CD4-positive, alpha-beta T cell treated with Interleukin-4 for 4 hours (primary cell): Measurements from ENCODE around the gene SCML2.
"Not testable (repeated sequence)": the region's sequence is repeated elsewhere in the genome, so short reads cannot be mapped to it uniquely, and the experiment has no call there.

Experiments
- DNase-seq: peaks from one replicate; pipeline ENCODE4 v3.0.0-alpha.2; 2020

Gene SCML2

DNA sequence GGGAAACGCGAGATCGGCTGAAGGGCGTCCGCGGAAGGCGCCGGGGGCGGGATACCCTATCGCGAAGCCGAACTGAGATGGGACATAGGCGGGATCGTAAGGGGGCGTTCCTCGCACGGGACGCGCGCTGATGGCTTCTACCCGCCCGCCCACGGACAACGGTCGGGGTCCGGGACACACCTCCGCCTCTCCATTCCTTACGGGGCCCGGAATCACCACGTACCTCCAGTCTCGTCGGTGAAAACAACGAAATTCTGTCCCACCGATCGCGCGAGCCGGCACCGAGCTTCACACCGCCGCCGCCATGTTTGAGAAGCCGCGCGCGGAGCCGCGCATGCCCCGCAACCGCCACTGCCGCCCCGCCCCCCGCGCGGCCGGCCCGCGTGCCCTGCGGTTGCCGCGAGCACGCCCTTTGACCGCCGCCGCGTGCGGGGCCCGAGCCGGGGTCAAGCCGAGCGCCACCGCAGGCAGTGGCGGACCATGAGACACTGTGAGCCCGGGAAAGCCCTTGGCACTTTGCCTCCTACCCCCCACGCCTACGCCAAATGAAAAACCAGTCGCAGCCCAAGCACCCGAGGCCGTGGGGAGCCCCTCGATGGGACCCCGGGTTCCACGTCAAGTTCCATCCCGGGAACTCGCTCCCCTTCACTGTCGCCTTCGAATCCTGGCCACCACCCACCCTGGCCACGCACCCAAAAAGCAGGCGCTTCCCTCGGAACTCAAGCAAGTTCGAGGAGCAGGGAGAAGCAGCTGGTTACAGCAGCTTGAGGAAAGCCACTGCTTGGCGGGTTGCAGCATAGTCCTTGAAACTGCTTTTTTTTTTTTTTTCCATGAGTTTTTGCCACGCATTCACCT is at the start of gene SCML2:
Gene SCML2 (minus strand): TSS at position 320 of the 855 bp plus-strand sequence. CDS start 20,617 bp downstream, outside the sequence.
- DNase-seq: no peak

DNA sequence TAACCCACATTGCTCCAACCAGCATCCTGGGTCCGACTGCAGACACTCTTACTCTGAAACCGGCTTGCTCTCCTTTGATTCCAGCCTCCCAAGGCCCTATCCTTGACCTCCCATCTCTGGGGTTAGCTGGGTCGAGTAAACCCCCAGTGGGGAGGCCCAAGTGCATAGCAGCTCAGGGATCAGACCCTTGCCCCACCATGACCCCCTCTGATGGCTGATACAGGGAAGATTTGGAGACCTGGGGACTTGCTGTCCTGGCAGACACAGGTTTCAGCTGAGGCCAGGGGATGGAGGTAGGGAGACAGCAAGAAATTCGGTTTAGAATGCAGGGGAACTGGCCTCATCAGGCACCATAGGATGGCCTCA is 47.3 kb upstream of the SCML2 start:
- DNase-seq: no peak

DNA sequence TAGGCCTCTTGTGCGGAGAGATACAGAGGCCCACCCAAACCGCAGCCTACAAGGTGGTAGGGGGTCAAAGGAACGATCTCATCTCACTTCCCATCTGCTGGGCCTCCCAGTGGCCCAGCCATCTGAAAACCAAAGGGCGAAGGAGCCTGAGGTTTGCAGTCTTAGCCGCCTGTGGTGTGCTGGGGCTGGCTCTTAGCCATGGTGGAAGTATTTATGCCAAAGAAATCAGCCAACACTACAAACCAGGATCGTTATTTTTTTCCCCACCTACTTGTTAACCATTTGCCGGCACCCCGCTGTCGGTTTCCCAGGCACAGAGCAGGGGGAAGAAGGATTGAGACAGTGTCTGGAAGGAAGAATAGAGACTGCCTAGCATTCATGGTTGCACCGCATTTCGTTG is 40.0 kb upstream of the SCML2 start:
- no peak for DNase-seq

DNA sequence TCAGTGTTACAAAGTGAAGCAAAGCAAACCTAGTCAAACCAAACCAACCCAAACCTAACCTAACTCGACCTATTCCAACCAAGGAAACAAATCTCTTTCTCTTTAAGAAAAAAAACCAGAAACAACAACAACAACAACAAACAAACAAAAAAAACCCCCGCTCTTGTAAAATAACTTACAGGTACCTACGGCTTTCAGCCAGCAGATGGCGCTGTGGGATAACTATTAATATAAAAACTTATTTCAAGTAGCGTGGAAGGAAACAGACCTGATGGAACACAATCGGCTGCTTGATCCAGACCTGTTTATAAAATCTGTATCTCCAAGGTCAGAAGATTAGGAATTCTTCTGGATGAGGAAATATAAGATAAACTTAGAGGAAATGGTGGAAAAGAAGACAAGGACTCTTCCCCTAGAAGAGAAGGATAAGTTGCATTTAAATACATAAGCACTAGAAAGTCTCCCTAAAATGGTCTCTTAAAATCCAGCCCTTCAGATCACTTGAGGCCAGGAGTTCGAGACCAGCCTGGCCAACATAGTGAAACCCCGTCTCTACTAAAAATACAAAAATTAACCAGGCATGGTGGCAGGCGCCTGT is 36.6 kb upstream of the SCML2 start:
- DNase-seq: peak; percentile 61

DNA sequence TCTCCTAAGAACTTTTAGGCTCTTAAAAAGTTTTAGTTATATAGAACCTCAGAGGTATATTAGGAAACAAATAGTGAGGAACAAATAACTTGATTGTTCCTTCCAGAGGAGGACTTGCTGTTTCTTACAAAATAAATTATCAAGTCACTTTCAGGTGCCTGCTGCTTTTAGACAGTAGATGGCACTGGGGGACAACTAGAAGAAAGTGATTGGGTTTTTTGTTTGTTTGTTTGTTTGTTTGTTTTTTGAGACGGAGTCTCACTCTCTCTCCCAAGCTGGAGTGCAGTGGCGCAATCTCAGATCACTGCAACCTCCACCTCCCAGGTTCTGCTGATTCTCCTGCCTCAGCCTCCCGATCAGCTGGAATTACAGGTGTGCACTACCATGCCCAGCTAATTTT is 35.5 kb upstream of the SCML2 start:
- DNase-seq: no peak

DNA sequence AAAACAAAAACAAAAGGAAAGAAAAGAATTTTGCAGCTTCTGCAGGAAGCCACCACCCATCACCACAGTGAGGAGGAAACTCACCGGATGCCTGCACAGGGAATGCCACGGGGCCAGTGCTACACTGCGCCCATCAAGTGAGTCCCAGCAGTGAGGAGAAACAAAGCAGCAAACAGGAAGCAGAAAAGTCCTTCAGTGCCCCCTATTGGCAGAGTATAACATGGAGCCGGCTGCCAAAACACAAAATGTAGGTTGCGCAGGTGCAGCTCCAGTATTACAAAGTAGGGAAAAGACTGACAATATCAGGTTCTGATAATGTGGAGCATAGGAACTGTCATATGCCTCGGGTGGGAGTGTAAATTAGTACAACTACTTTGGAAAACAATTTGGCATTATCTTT is 23.3 kb upstream of the SCML2 start:
- peak; percentile 26 for DNase-seq

DNA sequence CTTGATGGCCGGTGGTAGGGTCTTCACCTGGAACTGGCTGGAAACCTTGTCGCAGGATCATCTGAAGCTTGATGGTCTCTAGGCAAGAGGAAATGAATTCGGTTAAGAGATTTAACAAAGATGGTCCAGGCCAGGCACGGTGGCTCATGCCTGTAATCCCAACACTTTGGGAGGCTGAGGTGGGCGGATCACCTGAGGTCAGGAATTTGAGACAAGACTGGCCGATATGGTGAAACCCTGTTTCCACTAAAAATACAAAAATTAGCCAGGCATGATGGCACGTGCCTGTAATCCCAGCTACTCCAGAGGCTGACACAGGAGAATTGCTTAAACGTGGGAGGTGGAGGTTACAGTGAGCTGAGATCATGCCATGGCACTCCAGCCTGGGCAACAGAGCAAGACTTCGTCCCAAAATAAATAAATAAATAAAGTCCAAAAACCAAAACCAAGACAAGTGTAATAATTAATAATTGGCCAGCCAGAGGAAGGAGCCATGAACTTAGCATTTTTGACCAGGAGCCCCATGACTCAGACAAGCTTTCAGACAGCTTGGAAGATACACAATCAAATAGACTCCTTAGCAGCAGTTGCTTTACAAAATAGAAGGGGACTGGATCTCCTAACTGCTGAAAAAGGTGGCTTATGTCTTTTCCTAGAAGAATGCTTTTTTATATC is 20.8 kb upstream of the SCML2 start:
- not testable (repeated sequence) for DNase-seq

DNA sequence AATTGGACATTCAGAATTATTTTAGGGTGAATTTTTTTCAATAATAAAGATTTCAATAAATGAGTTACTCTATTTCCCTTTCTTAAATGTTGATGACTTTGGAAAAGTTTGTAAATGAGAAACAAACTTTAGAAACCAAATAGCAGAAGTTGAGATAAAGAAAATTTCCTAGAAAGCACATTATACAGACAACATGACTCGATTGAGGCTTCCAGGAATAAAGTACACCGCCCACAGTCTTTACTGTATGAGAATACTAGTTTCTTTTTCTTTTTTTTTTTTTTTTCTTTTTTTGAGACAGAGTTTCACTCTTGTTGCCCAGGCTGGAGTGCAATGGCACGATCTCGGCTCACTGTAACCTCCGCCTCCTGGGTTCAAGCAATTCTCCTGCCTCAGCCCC is 14.6 kb upstream of the SCML2 start:
- DNase-seq: not testable (repeated sequence)

DNA sequence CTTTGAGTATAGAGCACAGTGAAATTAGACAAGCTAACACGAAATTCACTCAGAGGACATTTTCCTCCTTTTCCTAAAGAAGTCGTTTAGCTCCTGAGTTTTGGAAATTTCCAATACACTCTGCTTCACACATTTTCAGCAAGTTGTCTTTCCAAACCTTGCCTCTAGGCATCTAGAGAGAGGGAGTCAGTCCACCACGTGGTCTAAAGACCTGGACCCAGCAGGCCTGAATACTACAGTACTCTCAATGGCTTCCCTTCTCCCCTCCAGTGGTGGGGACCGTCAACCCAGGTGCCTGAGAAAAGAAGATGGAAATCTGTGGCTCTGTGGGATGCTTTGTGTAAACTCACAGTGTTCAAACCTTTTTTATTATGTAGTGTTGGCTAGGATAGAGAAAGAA is 13.9 kb upstream of the SCML2 start:
- DNase-seq: no peak

DNA sequence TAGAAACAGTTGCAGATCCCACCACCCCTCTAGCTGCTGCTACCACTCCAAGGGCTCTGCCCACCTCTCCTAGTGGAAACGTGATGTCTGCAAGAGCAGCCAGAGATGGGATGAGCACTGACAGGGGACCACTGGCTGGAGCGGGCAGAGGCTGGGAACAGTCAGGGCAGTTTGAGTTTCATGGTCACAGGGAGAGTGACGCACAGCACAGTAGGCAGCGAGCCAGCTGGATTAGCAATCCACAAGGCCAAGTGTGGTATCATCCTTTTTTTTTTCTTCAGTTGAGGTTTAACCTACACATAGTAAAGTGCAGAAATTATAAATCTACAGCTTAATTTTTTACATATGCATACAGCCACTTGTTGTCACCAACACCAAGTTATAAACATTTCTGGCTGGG is 6.4 kb upstream of the SCML2 start:
- DNase-seq: no peak

DNA sequence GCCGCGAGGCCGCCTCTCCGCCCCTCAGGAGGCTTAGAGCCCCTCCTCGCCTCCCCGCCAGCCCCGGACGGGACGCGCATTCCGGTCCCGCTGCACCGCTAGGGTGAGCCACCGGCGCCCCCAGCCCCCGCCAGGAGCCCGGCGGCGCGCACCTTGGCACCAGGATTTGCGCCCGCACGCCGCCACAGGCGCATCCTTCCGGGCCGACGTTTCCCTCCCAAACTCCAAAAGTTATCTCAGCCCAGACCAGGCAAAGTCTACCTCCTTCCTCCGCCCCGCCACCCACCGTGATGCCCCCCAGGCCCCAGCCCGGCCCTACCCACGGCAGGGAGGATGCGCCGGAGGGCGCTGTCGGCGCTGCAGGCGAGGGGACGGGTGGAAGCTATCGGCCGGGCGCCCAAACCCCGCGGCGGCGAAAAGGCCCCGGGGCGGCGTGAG is 538 bp downstream of the SCML2 start:
- no peak for DNase-seq

DNA sequence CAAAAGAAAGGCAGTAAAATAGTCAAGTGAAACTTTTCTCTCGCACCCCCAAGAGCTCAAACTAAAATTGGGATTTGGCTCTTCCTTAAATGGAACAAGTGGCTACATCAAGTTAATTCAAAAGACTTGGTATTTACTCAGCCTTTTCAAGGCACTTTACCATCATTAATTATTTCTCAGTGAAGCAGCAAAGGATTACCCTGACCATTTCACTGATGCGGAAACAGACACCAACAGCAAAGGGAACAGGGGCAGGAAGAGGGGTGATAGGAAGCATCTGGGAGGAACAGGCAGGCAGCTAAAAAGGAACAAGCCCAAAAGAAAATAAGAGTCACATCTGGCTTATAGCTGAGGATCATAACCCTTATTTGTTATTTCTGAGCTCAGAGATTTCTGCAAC is 2.7 kb downstream of the SCML2 start:
- DNase-seq: no peak

DNA sequence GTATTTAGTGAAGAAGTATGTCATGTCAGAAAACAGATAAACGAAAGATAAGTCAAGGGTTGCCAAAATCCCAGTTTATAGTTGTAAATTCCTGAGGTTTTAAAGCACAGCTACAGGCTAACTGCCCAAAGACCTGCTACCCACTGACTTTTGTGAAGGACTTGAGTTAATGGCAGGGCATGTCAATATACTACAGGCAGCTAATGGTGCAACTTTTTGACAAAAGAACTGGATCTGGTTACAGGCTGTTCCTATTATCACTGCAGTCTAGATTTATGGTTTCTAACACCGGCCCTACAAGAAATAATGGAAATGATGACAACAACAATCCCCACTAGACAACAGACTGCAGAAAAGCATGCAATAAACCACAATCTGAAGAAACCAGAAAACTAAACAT is 6.4 kb downstream of the SCML2 start:
- DNase-seq: no peak

DNA sequence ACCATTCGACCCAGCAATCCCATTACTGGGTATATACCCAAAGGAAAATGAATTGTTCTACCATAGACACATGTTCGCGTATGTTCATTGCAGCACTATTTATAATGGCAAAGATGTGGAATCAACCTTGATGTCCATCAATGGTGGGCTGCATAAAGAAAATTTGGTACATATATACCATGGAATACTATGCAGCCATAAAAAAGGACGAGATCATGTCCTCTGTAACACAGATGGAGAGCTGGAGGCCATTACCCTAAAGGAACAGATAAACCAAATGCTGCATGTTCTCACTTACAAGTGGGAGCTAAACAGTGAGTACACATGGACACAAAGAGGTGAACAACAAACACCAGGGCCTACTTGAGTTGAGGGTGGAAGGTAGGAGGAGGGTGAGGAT is 45.1 kb downstream of the SCML2 start:
- no peak for DNase-seq

DNA sequence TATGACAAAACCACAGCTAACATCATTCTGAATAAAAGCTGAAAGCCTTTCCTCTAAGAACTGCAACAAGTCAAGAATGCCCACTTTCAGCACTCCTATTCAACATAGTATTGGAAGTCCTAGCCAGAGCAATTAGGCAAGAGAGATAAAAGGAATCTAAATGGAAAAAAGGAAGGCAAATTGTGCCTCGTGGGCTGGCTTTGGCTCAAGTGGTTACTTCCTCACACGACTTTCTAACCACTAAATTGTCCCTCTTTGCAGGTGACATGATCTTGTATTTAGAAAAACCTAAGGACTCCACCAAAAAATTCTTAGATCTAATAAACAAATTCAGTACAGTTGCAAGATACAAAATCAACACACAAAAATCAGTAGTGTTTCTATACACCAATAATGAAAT is 57.2 kb downstream of the SCML2 start:
- DNase-seq: no peak

DNA sequence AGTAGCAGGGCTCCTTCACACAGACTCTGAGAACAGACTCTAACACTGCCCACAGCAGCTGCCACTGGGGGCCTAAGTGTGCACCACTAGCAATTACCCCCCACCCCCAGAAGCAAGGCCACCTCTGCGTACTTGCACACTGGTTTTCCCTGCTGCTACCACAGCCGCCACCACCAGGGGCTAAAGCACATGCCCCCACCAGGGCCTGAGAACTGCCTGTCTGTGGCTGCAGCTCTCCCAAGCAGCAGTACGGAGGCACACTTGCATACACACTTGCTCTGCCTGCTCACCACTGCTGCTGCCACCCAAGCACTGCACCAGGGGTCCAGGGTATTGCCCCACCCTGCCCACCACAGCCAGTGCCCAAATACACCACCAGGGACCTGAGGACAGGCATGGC is 59.6 kb downstream of the SCML2 start:
- no peak for DNase-seq

DNA sequence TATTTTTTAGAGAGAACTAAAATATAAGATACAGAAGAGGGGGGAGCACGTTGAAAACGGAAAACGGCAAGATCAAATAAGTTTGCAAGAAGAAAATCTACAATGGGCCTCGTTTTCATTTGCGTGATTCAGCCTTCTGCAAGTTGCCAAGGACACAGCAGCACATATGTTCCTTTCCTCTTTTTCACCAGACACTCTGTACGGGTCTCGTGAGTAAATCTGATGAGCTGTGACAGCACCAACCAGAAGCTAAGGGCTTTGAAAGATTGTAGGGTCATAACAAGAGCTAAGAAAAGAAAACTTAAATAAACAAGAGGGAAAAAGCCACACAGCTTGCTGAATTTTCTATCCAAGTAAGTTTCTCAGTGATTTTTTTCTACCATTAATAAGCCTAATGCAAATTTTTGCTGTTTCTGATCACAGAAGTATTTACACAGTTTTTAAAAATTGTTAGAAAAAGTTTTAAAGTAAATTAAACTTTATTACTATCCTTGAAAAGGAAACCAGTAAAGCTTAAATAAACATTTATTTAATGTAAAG is 63.4 kb downstream of the SCML2 start:
- DNase-seq: no peak

DNA sequence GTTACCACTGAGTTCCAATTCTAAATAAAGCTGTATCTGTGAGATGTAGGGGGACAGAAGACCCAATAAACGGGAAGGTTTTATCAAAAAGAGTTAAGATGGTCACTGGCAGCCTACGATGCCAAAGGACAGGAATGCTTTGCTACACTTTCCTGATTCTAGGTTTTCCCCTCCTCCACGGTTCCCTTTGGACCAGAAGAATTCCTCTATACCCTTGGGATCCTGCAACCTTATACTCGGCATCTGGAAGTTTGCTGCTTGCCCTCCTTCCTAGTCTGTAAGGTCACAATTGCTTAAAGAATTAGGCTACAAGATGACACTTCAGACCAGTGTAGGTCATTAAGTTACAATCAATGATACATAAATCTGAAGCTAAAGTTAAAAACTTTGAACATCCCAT is 64.3 kb downstream of the SCML2 start:
- DNase-seq: no peak

DNA sequence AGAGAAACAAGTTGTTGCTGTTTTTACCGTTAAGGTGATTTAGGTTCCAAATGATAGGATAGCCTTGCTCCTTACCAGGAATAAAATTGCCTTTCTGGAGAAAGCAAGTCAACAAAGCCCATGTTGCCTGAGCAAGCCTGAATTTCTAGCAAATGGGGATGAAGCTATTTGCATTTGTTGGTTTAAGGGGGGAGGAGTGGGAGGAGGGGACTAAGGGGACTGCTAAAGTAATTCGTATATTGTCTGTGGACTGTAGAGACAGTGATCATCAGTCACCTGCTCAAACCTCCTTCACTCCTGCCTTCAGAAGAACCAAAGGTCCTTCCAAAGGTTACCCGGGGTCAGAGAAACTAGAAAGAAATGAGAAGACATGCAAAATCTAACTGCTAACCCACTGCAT is 65.8 kb downstream of the SCML2 start:
- no peak for DNase-seq

DNA sequence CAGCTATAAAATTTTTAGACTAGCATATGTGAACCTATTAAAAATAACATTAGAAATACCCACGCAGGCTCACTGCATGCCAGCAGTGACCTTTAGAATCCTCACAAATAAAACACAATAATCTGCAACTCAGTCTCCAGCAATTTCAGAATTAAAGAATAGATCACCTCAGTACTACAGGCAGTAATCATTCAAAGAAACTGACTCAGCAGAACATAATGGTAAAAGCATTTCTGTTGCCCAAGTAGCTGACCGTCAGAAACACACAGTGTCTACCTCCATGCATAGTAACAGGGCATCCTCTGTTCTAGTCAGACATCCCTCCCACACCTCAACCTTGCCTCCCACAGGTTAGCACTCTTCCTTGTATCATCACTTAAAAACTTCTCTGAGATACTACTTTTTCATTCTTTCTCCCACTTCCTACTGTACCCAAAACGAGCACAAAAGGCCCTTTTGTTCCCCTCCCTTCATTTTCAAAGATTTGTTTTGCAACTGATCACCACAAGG is 68.1 kb downstream of the SCML2 start:
- DNase-seq: no peak

DNA sequence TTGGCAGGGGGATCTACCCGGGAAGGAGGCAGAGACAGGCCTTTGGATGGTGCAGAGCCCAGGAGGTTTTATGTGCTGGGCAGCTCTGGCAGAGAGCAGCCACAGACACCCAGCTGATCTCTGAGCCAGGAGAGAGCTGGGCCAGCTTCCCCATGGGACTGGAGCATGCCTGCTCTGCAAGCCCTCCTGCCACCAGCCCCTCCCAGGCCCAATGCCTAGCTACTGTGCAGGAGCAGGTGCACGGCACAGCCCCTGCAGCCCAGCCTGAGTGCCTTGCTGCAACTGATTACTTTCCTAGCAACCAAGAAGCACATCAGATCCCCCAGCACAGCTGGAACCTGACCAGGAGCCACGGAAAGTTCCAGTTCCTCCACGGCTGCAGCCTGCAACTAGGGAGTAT is 76.0 kb downstream of the SCML2 start:
- DNase-seq: no peak

DNA sequence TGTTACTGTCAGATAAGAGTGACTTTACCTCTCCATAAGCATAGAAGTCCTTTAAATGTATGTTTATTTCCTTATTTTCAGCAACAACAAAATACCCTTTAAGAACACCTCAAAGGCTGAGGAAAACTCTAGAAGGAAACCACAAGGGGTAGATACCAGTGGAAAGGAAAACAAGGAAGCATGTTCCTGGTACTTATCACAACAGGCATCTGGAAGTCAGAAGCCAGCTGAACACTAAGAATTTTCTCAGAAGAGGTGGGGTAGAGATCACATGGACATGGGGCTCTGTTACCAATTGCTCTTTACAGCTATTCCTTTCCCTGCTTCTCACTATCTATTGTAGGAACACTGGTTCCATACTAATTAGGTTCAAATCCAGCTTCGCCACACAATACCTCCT is 82.3 kb downstream of the SCML2 start:
- DNase-seq: no peak

DNA sequence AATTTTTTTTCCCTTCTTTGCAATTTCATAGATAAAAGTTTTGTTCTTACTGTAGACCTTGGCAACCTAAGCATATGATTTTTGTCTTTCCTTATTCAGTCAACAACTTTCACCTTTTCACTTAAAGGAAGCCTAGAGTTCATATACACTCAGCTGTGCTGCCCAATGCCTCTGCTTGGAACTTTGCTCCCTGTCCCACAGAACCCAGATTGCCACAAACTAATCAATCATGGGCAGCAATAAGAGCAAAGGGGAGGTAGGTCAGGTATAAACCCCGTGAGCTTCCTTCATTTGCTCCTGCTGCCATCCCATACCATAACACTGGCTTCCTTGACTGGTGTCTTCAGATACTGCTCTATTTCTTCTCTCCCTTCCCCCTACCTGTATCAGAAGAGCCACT is 82.8 kb downstream of the SCML2 start:
- no peak for DNase-seq

DNA sequence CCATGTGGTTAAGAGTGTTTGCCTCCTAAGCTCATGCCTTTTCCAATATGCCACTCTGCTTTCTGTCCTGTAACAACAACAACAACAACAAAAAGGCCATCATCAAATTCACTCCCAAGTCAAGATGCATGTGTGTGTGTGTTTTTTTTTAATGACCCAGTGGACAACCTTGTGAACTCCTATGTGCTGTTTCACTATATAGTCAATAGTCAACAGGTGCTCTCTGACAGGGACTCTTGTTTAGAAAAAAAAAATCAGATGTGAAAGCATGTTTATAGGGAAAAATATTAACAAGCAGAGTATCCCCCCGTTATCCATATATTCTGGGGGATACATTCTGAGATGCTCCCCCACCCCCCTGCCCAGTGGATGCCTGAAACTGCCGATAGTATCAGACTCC is 83.2 kb downstream of the SCML2 start:
- DNase-seq: no peak
